HCT116 (cell line): ENCODE results near the gene TUBA8. TPM values are rescaled to one million over a fixed set of nuclear protein-coding genes. Genes with fewer than 3 reads are reported as not detected.
"Not testable (repeated sequence)": the region's sequence is repeated elsewhere in the genome, so short reads cannot be mapped to it uniquely, and the experiment has no call there.

Experiments
- ATAC-seq: fragments of 200-7000 bp; cut with Tn5 transposase; 2 replicates; pipeline ENCODE4 v1.9.1; 2020; ENCODE audit warnings: mild to moderate bottlenecking, moderate library complexity
- BruUV-seq: library from RNA; stranded (reverse); fragments of 400-500 nt; replicated peaks from 2 replicates; lab custom pipeline; 2021; lab: Mats Ljungman, UMichigan
- CTCF ChIA-PET: fragments of 300-600 bp; sonication (Branson Sonifier 250); formaldehyde crosslinking; loops from one replicate; lab custom pipeline; 2021; ENCODE audit warnings: antibody characterized with exemption; lab: Charles Lee
- POLR2A ChIA-PET: fragments of 300-600, 350-600 bp; sonication (Branson Sonifier 250); formaldehyde crosslinking; loops from one replicate; lab custom pipeline; 2021; ENCODE audit warnings: antibody characterized with exemption; lab: Charles Lee
- RAD21 ChIA-PET, 2 experiments: fragments of 300-600 bp; sonication (Branson Sonifier 250); formaldehyde crosslinking; loops; one replicate each; lab custom pipeline; 2023; ENCODE audit warnings: low total read pairs in 2 of 2; ENCODE audit not compliant: uncharacterized antibody in 2 of 2, unreplicated experiment in 2 of 2, low non-redundant PET in 1 of 2; lab: Charles Lee
- DNase-seq: peaks from one replicate; pipeline ENCODE4 v3.0.0-alpha.2; 2010; ENCODE audit warnings: low read depth, low spot score
- H2AFZ ChIP-seq: fragments of 200-600 bp; shearing (Covaris generic), sonication (generic); 2 replicates; pipeline ENCODE4 v1.6.1; 2017; ENCODE audit warnings: low read depth, mixed run types, mixed read lengths, antibody characterized with exemption, low read length; ENCODE audit not compliant: poor library complexity, severe bottlenecking
- H3K27ac ChIP-seq: 2 replicates; pipeline ENCODE4 v1.5.1; 2012; ENCODE audit warnings: low read depth, low read length
- H3K27me3 ChIP-seq: fragments of 200-600 bp; sonication (generic); 2 replicates; pipeline ENCODE4 v1.6.1; 2016; ENCODE audit warnings: mixed run types, low read length, mixed read lengths; ENCODE audit not compliant: insufficient read depth
- H3K36me3 ChIP-seq, 2 experiments: fragments of 200-500 bp in 1 of 2; fragments of 200-600 bp in 1 of 2; sonication (Bioruptor generic) in 1 of 2; sonication (generic) in 1 of 2; 2 replicates each; pipeline versions ENCODE4 v1.5.1 to v1.6.1; 2014 to 2016; ENCODE audit warnings: low read length in 2 of 2, inconsistent platforms in 1 of 2, mixed read lengths in 1 of 2, mixed run types in 1 of 2; ENCODE audit not compliant: insufficient read depth in 2 of 2, control insufficient read depth in 1 of 2
- H3K4me1 ChIP-seq, 2 experiments: fragments of 200-600 bp in 1 of 2; sonication (generic) in 1 of 2; 2 replicates each; pipeline versions ENCODE4 v1.5.1 to v1.6.1; 2012 to 2017; ENCODE audit warnings: low read length in 2 of 2, inconsistent platforms in 1 of 2, mild to moderate bottlenecking in 1 of 2, mixed read lengths in 1 of 2, mixed run types in 1 of 2, moderate library complexity in 1 of 2; ENCODE audit not compliant: insufficient read depth in 2 of 2, control insufficient read depth in 1 of 2
- H3K4me2 ChIP-seq: fragments of 200-600 bp; sonication (generic); 2 replicates; pipeline ENCODE4 v1.6.1; 2017; ENCODE audit warnings: mixed run types, low read length, mixed read lengths
- H3K4me3 ChIP-seq, 2 experiments: fragments of 200-600 bp in 1 of 2; sonication (generic) in 1 of 2; replicated peaks in 1 of 2; 2 replicates each; pipeline ENCODE4 v1.5.1; 2011 to 2016; ENCODE audit warnings: low read length in 2 of 2, control low read depth in 1 of 2, low read depth in 1 of 2, mild to moderate bottlenecking in 1 of 2, mixed read lengths in 1 of 2, mixed run types in 1 of 2
- H3K79me2 ChIP-seq: fragments of 200-600 bp; sonication (generic); 2 replicates; pipeline ENCODE4 v1.6.1; 2017; ENCODE audit warnings: mild to moderate bottlenecking, mixed run types, low read length, moderate library complexity, mixed read lengths; ENCODE audit not compliant: insufficient read depth
- H3K9ac ChIP-seq: fragments of 200-600 bp; sonication (generic); 2 replicates; pipeline ENCODE4 v1.6.1; 2016; ENCODE audit warnings: low read length, mixed read lengths
- H3K9me2 ChIP-seq: fragments of 200-600 bp; sonication (generic), shearing (Covaris generic); 2 replicates; pipeline ENCODE4 v1.6.1; 2017; ENCODE audit warnings: mixed run types, mild to moderate bottlenecking, moderate library complexity; ENCODE audit not compliant: insufficient read depth
- H3K9me3 ChIP-seq, 2 experiments: fragments of 200-500 bp in 1 of 2; fragments of 200-600 bp in 1 of 2; sonication (Bioruptor generic) in 1 of 2; sonication (generic) in 1 of 2; 2 replicates each; pipeline ENCODE4 v1.6.1; 2014 to 2017; ENCODE audit warnings: low read length in 2 of 2, mixed read lengths in 2 of 2, inconsistent platforms in 1 of 2, low read depth in 1 of 2, mild to moderate bottlenecking in 1 of 2, mixed run types in 1 of 2, moderate library complexity in 1 of 2; ENCODE audit not compliant: control insufficient read depth in 1 of 2, insufficient read depth in 1 of 2
- H4K20me1 ChIP-seq: fragments of 200-600 bp; sonication (generic), shearing (Covaris generic); 2 replicates; pipeline ENCODE4 v1.6.1; 2017; ENCODE audit warnings: mixed run types, mild to moderate bottlenecking, moderate library complexity; ENCODE audit not compliant: insufficient read depth
- JUND ChIP-seq: IDR thresholded peaks from 2 replicates; pipeline ENCODE4 v1.6.1; 2012
- intact Hi-C: fragments of 100-400 bp; cut with micrococcal nuclease; formaldehyde crosslinking; loops from 2 replicates; pipeline ENCODE4 v1.10.0; 2022
- total RNA-seq: library from RNA; stranded (reverse); gene quantifications from one replicate; pipeline ENCODE4 v1.2.1, GENCODE V29; 2021; ENCODE audit not compliant: unreplicated experiment
- TF ChIP-seq, protein P1 (sequence below), 3 experiments: fragments of 200-600 bp in 1 of 3; sonication (generic) in 1 of 3; IDR thresholded peaks in 2 of 3; conservative IDR thresholded peaks in 1 of 3; 2 replicates each; pipeline ENCODE4 v1.5.1; 2012 to 2017; ENCODE audit warnings: low read depth in 2 of 3, low read length in 2 of 3, antibody characterized with exemption in 1 of 3, borderline replicate concordance in 1 of 3, control low read depth in 1 of 3, mild to moderate bottlenecking in 1 of 3, mixed read lengths in 1 of 3, mixed run types in 1 of 3, moderate library complexity in 1 of 3; ENCODE audit not compliant: insufficient read depth in 1 of 3

The TUBA8 gene
- total RNA-seq, 1 experiment from 2014 or later = 2.3 TPM

GRCh38 chr22:18156878-18157713, 46.5 kb downstream of the TUBA8 start (continued):
- TF ChIP-seq, protein P1, sequence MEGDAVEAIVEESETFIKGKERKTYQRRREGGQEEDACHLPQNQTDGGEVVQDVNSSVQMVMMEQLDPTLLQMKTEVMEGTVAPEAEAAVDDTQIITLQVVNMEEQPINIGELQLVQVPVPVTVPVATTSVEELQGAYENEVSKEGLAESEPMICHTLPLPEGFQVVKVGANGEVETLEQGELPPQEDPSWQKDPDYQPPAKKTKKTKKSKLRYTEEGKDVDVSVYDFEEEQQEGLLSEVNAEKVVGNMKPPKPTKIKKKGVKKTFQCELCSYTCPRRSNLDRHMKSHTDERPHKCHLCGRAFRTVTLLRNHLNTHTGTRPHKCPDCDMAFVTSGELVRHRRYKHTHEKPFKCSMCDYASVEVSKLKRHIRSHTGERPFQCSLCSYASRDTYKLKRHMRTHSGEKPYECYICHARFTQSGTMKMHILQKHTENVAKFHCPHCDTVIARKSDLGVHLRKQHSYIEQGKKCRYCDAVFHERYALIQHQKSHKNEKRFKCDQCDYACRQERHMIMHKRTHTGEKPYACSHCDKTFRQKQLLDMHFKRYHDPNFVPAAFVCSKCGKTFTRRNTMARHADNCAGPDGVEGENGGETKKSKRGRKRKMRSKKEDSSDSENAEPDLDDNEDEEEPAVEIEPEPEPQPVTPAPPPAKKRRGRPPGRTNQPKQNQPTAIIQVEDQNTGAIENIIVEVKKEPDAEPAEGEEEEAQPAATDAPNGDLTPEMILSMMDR (IDR thresholded peaks at IDR 0.05 in 2 of 3, conservative IDR thresholded peaks at IDR 0.05 in 1 of 3; ENCODE audit: borderline replicate concordance in 1 of 3, insufficient read depth in 1 of 3, low read depth in 2 of 3, low read length in 2 of 3) = peak; percentile 39 to 84 (median 84); a peak in 5 of 6 replicates

GRCh38 chr22:18157714-18158028, 47.1 kb downstream of the TUBA8 start:
- Histone ChIP-seq H3K4me2 (no peak overlapping the region), H3K9ac (no peak overlapping the region), H3K4me1 (no peaks in the 10 kb centered on the region), H3K36me3 (no peaks in the 10 kb centered on the region), H3K9me3 (no peaks in the 10 kb centered on the region), H4K20me1 (no peaks in the 10 kb centered on the region), H3K4me3 (no peak overlapping the region), H2AFZ (no peak overlapping the region), H3K79me2 (no peaks in the 10 kb centered on the region), H3K27ac (no peak overlapping the region), H3K27me3 (no peaks in the 10 kb centered on the region)
- ATAC-seq (no peak), DNase-seq (no peak)
- intact Hi-C loops = no loop called here
- RAD21 ChIA-PET = no interaction called here
- POLR2A ChIA-PET = no interaction called here
- CTCF ChIA-PET = no interaction called here
- TF ChIP-seq JUND = no peak
- TF ChIP-seq, all 23 proteins: peak for 0
- no peaks in the 10 kb centered on the region for H3K9me2 ChIP-seq
- no TSS peak for BruUV-seq

DNA sequence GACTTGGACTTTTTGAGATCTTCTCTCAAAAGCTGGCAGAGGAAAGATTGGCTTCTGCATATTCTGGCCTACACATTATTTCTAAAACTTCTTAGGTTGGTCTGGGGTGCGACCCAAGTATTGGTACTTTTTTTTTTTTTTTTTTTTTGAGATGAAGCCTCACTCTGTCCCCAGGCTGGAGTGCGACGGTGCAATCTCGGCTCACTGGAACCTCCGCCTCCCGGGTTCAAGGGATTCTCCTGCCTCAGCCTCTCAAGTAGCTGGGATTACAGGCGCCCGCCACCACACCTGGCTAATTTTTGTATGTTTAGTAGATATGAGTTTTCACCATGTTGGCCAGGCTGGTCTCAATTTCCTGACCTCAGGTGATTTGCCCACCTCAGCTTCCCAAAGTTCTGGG, 50.0 kb downstream of the TUBA8 start:
- H2AFZ ChIP-seq, H3K36me3 ChIP-seq, ATAC-seq, BruUV-seq, H3K4me3 ChIP-seq, RAD21 ChIA-PET, H3K27ac ChIP-seq, H3K9ac ChIP-seq, intact Hi-C loops, H3K79me2 ChIP-seq, DNase-seq, H3K27me3 ChIP-seq, H3K4me1 ChIP-seq, H4K20me1 ChIP-seq, H3K9me2 ChIP-seq, POLR2A ChIA-PET, H3K4me2 ChIP-seq, CTCF ChIA-PET, H3K9me3 ChIP-seq: not testable (repeated sequence)

- H3K9me3 ChIP-seq, H3K79me2 ChIP-seq, H3K27me3 ChIP-seq, H4K20me1 ChIP-seq, intact Hi-C loops, H3K9ac ChIP-seq, H3K4me3 ChIP-seq, H3K4me2 ChIP-seq, RAD21 ChIA-PET, BruUV-seq, CTCF ChIA-PET, H3K36me3 ChIP-seq, ATAC-seq, H3K9me2 ChIP-seq, H2AFZ ChIP-seq, H3K4me1 ChIP-seq, H3K27ac ChIP-seq, POLR2A ChIA-PET, DNase-seq: not testable (repeated sequence)
Observed at GRCh38 chr22:18163843-18164242, 53.2 kb downstream of the TUBA8 start.
